ENCODE results near the gene SRGAP1.

The SRGAP1 gene

GRCh38 chr12:63948211-63948610, 103.7 kb downstream of the SRGAP1 start:
- no peak for TF ChIP-seq CTCF (IDR thresholded peaks at IDR 0.05; ENCODE audit: low read depth, low read length, missing control alignments)
- no peak for DNase-seq (ENCODE audit: low read depth)
- no peak overlapping the region for H3K4me3 ChIP-seq (ENCODE audit: low read depth, low read length)

DNA sequence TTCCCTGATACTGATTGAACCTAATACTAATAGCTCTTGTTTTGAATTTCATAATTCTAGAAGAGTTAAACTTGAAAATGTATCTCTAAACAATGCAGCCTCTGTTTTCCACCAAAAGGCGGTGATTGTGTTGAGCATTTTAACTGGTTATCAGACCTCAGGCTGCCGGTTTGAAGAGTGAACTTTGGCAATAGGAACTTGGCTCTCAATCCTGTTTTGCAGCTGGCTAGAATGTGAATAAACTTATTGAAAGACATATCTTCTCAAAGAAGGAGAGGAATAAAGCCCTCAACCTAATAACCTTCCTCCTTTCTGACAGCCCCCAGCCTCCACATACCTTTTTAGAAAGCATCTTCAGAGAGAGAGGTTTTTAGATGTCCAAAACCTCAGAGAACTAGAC, 105.4 kb downstream of the SRGAP1 start:
- DNase-seq (ENCODE audit: low read depth), result no peak
- H3K4me3 ChIP-seq (ENCODE audit: low read depth, low read length), result no peak overlapping the region
- no peak for TF ChIP-seq CTCF (IDR thresholded peaks at IDR 0.05; ENCODE audit: low read depth, low read length, missing control alignments)

GRCh38 chr12:63952995-63953394, 108.5 kb downstream of the SRGAP1 start:
- no peak for DNase-seq (ENCODE audit: low read depth)
- H3K4me3 ChIP-seq (ENCODE audit: low read depth, low read length), result no peak overlapping the region
- no peak for TF ChIP-seq CTCF (IDR thresholded peaks at IDR 0.05; ENCODE audit: low read depth, low read length, missing control alignments)

DNA sequence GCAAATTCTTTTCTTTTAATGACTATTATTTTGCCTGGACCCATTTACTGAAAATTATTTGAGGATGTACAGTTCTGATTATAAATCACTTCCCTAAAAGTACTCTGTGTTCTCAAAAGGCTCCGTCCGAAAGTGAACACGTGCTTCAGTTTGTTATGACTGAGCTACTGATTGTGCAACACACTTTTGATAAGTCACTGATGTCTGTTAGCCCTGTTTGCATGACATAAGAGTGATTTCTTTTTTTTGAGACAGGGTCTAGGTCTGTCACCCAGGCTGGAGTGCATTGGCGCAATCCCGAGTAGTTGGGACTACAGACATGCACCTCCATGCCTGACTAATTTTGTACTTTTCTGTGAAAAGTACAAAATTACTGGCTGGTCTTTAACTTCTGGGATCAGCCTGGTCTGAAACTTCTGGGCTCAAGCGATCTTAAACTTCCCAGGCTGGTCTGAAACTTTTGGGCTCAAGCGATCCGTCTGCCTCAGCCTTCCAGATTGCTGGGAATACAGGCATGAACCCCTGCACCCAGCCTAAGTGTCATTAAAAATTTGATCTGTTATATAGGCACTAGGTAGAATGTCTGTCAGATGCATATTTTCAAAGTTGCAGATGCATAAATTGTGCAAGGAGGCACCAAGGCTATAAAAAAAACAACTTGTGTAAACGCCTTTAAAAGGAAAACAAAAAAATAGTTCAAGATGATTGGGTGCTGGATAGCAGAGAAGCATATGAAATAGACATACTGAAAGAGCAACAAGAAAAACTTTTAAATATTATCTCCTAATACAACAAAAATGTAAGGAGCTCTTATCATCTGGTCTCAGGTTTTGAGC, 111.5 kb downstream of the SRGAP1 start:
- H3K4me3 ChIP-seq (ENCODE audit: low read depth, low read length), result no peak overlapping the region
- TF ChIP-seq CTCF (IDR thresholded peaks at IDR 0.05; ENCODE audit: low read depth, low read length, missing control alignments), result no peak
- no peak for DNase-seq (ENCODE audit: low read depth)

DNA sequence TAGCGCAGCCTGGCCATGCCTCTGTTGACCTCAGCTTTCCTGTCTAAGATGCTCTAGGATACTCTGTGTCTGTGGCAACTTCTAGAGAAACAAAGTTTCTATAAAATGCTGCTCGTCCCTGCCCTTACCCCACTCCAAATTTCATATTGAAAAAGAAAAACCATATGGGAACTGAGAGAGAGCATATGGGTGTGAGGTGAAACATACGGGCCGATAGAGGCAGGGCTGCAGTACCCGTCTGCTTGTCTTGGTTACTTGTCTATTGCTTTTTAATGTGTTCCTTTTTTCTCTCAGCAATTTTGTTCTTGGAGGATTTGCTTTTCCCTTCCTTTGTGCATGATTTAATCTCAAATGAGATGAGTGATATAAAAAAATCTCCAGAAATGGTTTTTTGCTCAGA, 113.0 kb downstream of the SRGAP1 start:
- no peak for DNase-seq (ENCODE audit: low read depth)
- no peak overlapping the region for H3K4me3 ChIP-seq (ENCODE audit: low read depth, low read length)
- TF ChIP-seq CTCF (IDR thresholded peaks at IDR 0.05; ENCODE audit: low read depth, low read length, missing control alignments), result no peak

- no peak for DNase-seq (ENCODE audit: low read depth)
- no peak for TF ChIP-seq CTCF (IDR thresholded peaks at IDR 0.05; ENCODE audit: low read depth, low read length, missing control alignments)
- no peak overlapping the region for H3K4me3 ChIP-seq (ENCODE audit: low read depth, low read length)
Measured at GRCh38 chr12:63958876-63959580, 114.5 kb downstream of the SRGAP1 start.
